Stomach smooth muscle (tissue), 2 donors: ENCODE results near the gene LRIT3.

Experiments used
- H3K27ac ChIP-seq: one replicate; pipeline ENCODE4 v1.7.0; 2013; ENCODE audit warnings: mild to moderate bottlenecking, low read length, inconsistent platforms
- H3K27me3 ChIP-seq, 2 donors: one replicate each; pipeline ENCODE4 v1.7.0; 2013; ENCODE audit warnings: low read length in 2 of 2; ENCODE audit not compliant: insufficient read depth in 2 of 2, control insufficient read depth in 1 of 2
- H3K36me3 ChIP-seq, 2 donors: one replicate each; pipeline ENCODE4 v1.7.0; 2013; ENCODE audit warnings: low read length in 2 of 2; ENCODE audit not compliant: control insufficient read depth in 2 of 2, insufficient read depth in 2 of 2
- H3K4me1 ChIP-seq: one replicate; pipeline ENCODE4 v1.7.0; 2013; ENCODE audit warnings: low read length; ENCODE audit not compliant: control insufficient read depth, insufficient read depth
- H3K4me3 ChIP-seq, 2 donors: one replicate each; pipeline ENCODE4 v1.7.0; 2013; ENCODE audit warnings: low read length in 2 of 2
- H3K9ac ChIP-seq, 2 donors: one replicate each; pipeline ENCODE4 v1.7.0; 2013; ENCODE audit warnings: low read length in 2 of 2, mild to moderate bottlenecking in 1 of 2
- H3K9me3 ChIP-seq, 2 donors: one replicate each; pipeline ENCODE4 v1.7.0; 2013; ENCODE audit warnings: low read length in 2 of 2; ENCODE audit not compliant: control insufficient read depth in 2 of 2
- donor health status: healthy.
- donor health status: Pancreatic carcinoma.

LRIT3 gene

GRCh38 chr4:109847896-109848442 is at the start of gene LRIT3:
Gene LRIT3 (plus strand): TSS chr4:109848107. CDS start chr4:109848202, 95 bp downstream.
- Histone ChIP-seq H3K4me3 (no peak within 1 kb of the TSS), H3K9ac (no peak within 1 kb of the TSS), H3K27me3 (no peaks in the 10 kb centered on the region), H3K27ac (no peak within 1 kb of the TSS), H3K9me3 (no peaks in the 10 kb centered on the region), H3K4me1 (no peaks in the 10 kb centered on the region), H3K36me3 (no peaks in the 10 kb centered on the region)

- no peaks in the 10 kb centered on the region for H3K9me3 ChIP-seq
- no peaks in the 10 kb centered on the region for H3K27me3 ChIP-seq
- H3K36me3 ChIP-seq = no peaks in the 10 kb centered on the region
- H3K9ac ChIP-seq = no peak overlapping the region
- H3K27ac ChIP-seq = no peak overlapping the region
- H3K4me1 ChIP-seq = no peaks in the 10 kb centered on the region
- H3K4me3 ChIP-seq = no peak overlapping the region
These were observed 49.0 kb upstream of the LRIT3 start for GRCh38 chr4:109798866-109799265.

GRCh38 chr4:109801099-109801789 is 46.7 kb upstream of the LRIT3 start:
- no peak overlapping the region for H3K27ac ChIP-seq
- H3K4me3 ChIP-seq = no peak overlapping the region
- H3K27me3 ChIP-seq = no peaks in the 10 kb centered on the region
- no peaks in the 10 kb centered on the region for H3K36me3 ChIP-seq
- H3K9ac ChIP-seq = no peak overlapping the region
- peaks cover 2% of the 10 kb centered on the region for H3K4me1 ChIP-seq
- no peaks in the 10 kb centered on the region for H3K9me3 ChIP-seq

- no peaks in the 10 kb centered on the region for H3K36me3 ChIP-seq
- no peaks in the 10 kb centered on the region for H3K9me3 ChIP-seq
- peaks cover 2% of the 10 kb centered on the region for H3K4me1 ChIP-seq
- H3K9ac ChIP-seq = no peak within 1 kb of the TSS
- no peak within 1 kb of the TSS for H3K4me3 ChIP-seq
- H3K27ac ChIP-seq = no peak within 1 kb of the TSS
- no peaks in the 10 kb centered on the region for H3K27me3 ChIP-seq
These were observed 46.0 kb upstream of the LRIT3 start, which contains the start of gene CFI for GRCh38 chr4:109801895-109802319. Gene CFI (minus strand): TSS chr4:109801999. CDS start chr4:109801971, 28 bp downstream.

- no peak overlapping the region for H3K4me3 ChIP-seq
- H3K9me3 ChIP-seq = no peaks in the 10 kb centered on the region
- H3K36me3 ChIP-seq = no peaks in the 10 kb centered on the region
- H3K27me3 ChIP-seq = no peaks in the 10 kb centered on the region
- no peak overlapping the region for H3K27ac ChIP-seq
- H3K4me1 ChIP-seq = peaks cover 2% of the 10 kb centered on the region
- no peak overlapping the region for H3K9ac ChIP-seq
These were observed 43.9 kb upstream of the LRIT3 start for GRCh38 chr4:109803924-109804571.

GRCh38 chr4:109809655-109810054 is 38.3 kb upstream of the LRIT3 start:
- no peak overlapping the region for H3K9ac ChIP-seq
- H3K27ac ChIP-seq = no peak overlapping the region
- H3K4me3 ChIP-seq = no peak overlapping the region
- H3K4me1 ChIP-seq = peaks cover 2% of the 10 kb centered on the region
- no peaks in the 10 kb centered on the region for H3K36me3 ChIP-seq
- H3K27me3 ChIP-seq = no peaks in the 10 kb centered on the region
- H3K9me3 ChIP-seq = no peaks in the 10 kb centered on the region

GRCh38 chr4:109810552-109811387 is 37.1 kb upstream of the LRIT3 start:
- no peak overlapping the region for H3K27ac ChIP-seq
- no peak overlapping the region for H3K4me3 ChIP-seq
- peaks cover 2% of the 10 kb centered on the region for H3K4me1 ChIP-seq
- H3K27me3 ChIP-seq = no peaks in the 10 kb centered on the region
- H3K36me3 ChIP-seq = no peaks in the 10 kb centered on the region
- no peaks in the 10 kb centered on the region for H3K9me3 ChIP-seq
- H3K9ac ChIP-seq = no peak overlapping the region

GRCh38 chr4:109811707-109812106 is 36.2 kb upstream of the LRIT3 start:
- Histone ChIP-seq H3K4me1 (peaks cover 11% of the 10 kb centered on the region), H3K27me3 (no peaks in the 10 kb centered on the region), H3K9ac (no peak overlapping the region), H3K4me3 (no peak overlapping the region), H3K27ac (no peak overlapping the region), H3K36me3 (no peaks in the 10 kb centered on the region), H3K9me3 (no peaks in the 10 kb centered on the region)

- no peaks in the 10 kb centered on the region for H3K27me3 ChIP-seq
- peaks cover 14% of the 10 kb centered on the region for H3K4me1 ChIP-seq
- H3K9ac ChIP-seq = peak within 1 kb of the TSS; percentile 83 to 88
- H3K4me3 ChIP-seq = peak within 1 kb of the TSS; percentile 89 to 100
- no peaks in the 10 kb centered on the region for H3K9me3 ChIP-seq
- peaks cover 0 to 8% of the 10 kb centered on the region in 2 donors for H3K36me3 ChIP-seq
- peak within 1 kb of the TSS; percentile 86 for H3K27ac ChIP-seq
These were observed 32.5 kb upstream of the LRIT3 start, which contains the start of gene GAR1 for GRCh38 chr4:109815151-109816081. Gene GAR1 (plus strand): TSS chr4:109815762. CDS start chr4:109816165, 403 bp downstream.
